ENCODE measurements around the gene JADE3. TPM values are rescaled to one million over a fixed set of nuclear protein-coding genes. Genes with fewer than 3 reads are reported as not detected.

The JADE3 gene
- total RNA-seq, 1 experiment from 2014 or later = 14.3 TPM

GRCh38 chrX:46917622-46918021, 5.4 kb downstream of the JADE3 start (continued):
- TF ChIP-seq REST (IDR thresholded peaks at IDR 0.05; ENCODE audit: low read depth) (no peak), SRF (IDR thresholded peaks at IDR 0.05; ENCODE audit: low read depth) (no peak)

GRCh38 chrX:46918434-46918833, 6.2 kb downstream of the JADE3 start:
- H2AFZ ChIP-seq (ENCODE audit: low read depth, low read length, poor library complexity, severe bottlenecking) = no peak overlapping the region
- DNase-seq (ENCODE audit: low read depth, low spot score) (no peak), ATAC-seq (no peak)
- intact Hi-C loops (cut with micrococcal nuclease) = no loop called here
- CTCF ChIA-PET = no interaction called here
- BruUV-seq (replicated peaks) = no TSS peak
- H3K4me2 ChIP-seq (ENCODE audit: low read length) = no peak overlapping the region
- POLR2A ChIA-PET = no interaction called here
- no peaks in the 10 kb centered on the region for H4K20me1 ChIP-seq (ENCODE audit: insufficient read depth)
- H3K9me3 ChIP-seq (ENCODE audit: control insufficient read depth in 1 of 2, insufficient read depth in 1 of 2, low read depth in 1 of 2, low read length in 2 of 2) = no peaks in the 10 kb centered on the region
- H3K9me2 ChIP-seq (ENCODE audit: insufficient read depth) = no peaks in the 10 kb centered on the region
- H3K27ac ChIP-seq (ENCODE audit: low read depth, low read length) = no peak overlapping the region
- RAD21 ChIA-PET (ENCODE audit: low non-redundant PET in 1 of 2, low total read pairs in 2 of 2, uncharacterized antibody in 2 of 2, unreplicated experiment in 2 of 2) = no interaction called here
- no peaks in the 10 kb centered on the region for H3K27me3 ChIP-seq (ENCODE audit: insufficient read depth, low read length)
- no peak overlapping the region for H3K4me3 ChIP-seq (replicated peaks in 1 of 2; ENCODE audit: low read depth in 1 of 2, low read length in 2 of 2)
- peaks cover 0 to 7% of the 10 kb centered on the region in 2 experiments; a peak in 1 of 4 replicates for H3K4me1 ChIP-seq (ENCODE audit: control insufficient read depth in 1 of 2, insufficient read depth in 2 of 2, low read length in 2 of 2)
- H3K9ac ChIP-seq (ENCODE audit: low read length) = no peak overlapping the region
- H3K79me2 ChIP-seq (ENCODE audit: insufficient read depth, low read length) = peaks cover 33% of the 10 kb centered on the region
- no peaks in the 10 kb centered on the region for H3K36me3 ChIP-seq (ENCODE audit: control insufficient read depth in 1 of 2, insufficient read depth in 2 of 2, low read length in 2 of 2)
- TF ChIP-seq ZNF274 (IDR thresholded peaks at IDR 0.05; ENCODE audit: low read depth, low read length) (no peak), REST (IDR thresholded peaks at IDR 0.05; ENCODE audit: low read depth) (no peak), POLR2A (IDR thresholded peaks at IDR 0.05; ENCODE audit: borderline replicate concordance, extremely low read depth, insufficient read depth, insufficient read length) (no peak), EZH2 (IDR thresholded peaks at IDR 0.05) (no peak), ELF1 (IDR thresholded peaks at IDR 0.05; ENCODE audit: borderline replicate concordance, low read depth) (no peak), ZFX (IDR thresholded peaks at IDR 0.05) (no peak), CBX3 (IDR thresholded peaks at IDR 0.05; ENCODE audit: low read depth) (no peak), SIN3A (IDR thresholded peaks at IDR 0.05; ENCODE audit: low read depth) (no peak), YY1 (IDR thresholded peaks at IDR 0.05; ENCODE audit: extremely low read depth, insufficient replicate concordance, low read depth, low read length) (no peak), TCF7L2 (IDR thresholded peaks at IDR 0.05; ENCODE audit: borderline replicate concordance, extremely low read depth, insufficient read depth, insufficient read length) (no peak), JUND (IDR thresholded peaks at IDR 0.05) (no peak), SP1 (IDR thresholded peaks at IDR 0.05; ENCODE audit: low read depth) (no peak), ZBTB33 (IDR thresholded peaks at IDR 0.05; ENCODE audit: extremely low read depth, insufficient replicate concordance, low read length) (no peak), FOSL1 (IDR thresholded peaks at IDR 0.05; ENCODE audit: low read depth) (no peak)
- TF ChIP-seq, protein P1, sequence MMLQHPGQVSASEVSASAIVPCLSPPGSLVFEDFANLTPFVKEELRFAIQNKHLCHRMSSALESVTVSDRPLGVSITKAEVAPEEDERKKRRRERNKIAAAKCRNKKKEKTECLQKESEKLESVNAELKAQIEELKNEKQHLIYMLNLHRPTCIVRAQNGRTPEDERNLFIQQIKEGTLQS (IDR thresholded peaks at IDR 0.05) = no peak

Measured in HCT116 (cell line).